HL-60/S4 treated with phorbol 12-myristate 13-acetate at 8.2 ng/mL for 4 days and 3 days (cell line): Measurements from ENCODE around the gene ETV7.
"Not testable (repeated sequence)": the region's sequence is repeated elsewhere in the genome, so short reads cannot be mapped to it uniquely, and the experiment has no call there.

Source experiments
- in situ Hi-C: fragments of 300-500 bp; cut with MboI; formaldehyde crosslinking; loops from 2 replicates; pipeline ENCODE4 v1.15.0; 2022; ENCODE audit warnings: low sequenced_read_pairs

Gene ETV7

DNA sequence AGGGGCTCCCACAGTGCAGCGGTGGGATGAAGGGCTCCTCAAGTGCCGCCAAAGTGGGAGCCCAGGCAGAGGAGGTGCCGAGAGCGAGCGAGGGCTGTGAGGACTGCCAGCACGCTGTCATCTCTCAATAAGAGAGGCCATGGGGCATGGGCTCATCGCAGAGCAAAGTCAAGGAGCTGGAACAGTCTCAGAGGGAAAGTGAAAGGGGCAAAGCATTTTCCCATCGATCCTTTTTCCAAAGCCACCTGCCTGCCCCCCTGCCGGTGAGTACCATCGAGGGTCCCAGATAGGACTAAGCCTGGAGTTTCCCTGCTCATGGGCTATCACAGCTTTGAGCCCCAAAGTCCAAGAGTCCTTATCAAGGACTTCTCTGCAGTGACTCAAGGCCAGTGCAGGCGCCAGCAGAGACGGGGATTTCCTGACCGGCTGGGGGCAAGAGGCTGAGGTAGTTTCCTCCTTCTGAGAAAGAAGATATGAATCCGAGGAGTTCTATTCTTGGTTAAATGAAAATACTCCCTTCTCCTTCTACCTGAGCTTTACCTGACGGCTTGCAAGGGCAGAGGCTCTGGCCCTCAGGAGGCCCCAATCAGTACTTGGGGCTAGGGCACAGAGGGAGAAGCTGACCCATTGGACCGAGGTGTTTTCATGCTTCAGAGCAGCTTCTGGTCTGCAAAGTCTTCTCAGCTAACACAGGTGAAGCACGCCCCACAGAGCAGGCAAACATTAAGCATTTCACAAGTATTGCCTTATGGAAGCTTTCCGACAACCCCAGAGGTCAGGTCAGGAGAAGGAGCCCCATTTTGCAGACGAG lies 22.6 kb downstream of the ETV7 start:
- in situ Hi-C loops, result no loop called here

DNA sequence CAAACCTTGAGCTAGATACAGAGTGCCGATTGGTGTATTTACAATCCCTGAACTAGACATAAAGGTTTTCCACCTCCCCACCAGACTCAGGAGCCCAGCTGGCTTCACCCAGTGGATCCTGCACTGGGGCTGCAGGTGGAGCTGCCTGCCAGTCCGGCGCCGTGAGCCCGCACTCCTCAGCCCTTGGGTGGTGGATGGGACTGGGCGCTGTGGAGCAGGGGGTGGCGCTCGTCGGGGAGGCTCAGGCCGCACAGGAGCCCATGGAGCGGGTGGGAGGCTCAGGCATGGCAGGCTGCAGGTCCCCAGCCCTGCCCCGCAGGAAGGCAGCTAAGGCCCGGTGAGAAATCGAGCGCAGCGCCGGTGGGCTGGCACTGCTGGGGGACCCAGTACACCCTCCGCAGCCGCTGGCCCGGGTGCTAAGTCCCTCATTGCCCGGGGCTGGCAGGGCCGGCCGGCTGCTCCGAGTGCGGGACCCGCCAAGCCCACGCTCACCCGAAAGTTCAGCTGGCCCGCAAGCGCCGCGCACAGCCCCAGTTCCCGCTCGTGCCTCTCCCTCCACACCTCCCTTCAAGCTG lies 23.3 kb downstream of the ETV7 start:
- in situ Hi-C loops, result not testable (repeated sequence)

DNA sequence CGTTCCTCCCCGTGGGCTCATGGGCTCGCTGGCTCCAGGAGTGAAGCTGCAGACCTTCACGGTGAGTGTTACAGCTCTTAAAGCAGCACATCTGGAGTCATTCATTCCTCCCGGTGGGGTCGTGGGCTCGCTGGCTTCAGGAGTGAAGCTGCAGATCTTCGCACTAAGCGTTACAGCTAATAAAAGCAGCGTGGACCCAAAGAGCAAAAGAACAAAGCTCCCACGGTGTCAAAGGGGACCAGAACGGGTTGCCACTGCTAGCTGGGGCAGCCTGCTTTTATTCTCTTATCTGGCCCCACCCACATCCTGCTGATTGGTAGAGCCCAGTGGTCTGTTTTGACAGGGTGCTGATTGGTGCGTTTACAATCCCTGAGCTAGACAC lies 24.1 kb downstream of the ETV7 start:
- in situ Hi-C loops, result not testable (repeated sequence)

DNA sequence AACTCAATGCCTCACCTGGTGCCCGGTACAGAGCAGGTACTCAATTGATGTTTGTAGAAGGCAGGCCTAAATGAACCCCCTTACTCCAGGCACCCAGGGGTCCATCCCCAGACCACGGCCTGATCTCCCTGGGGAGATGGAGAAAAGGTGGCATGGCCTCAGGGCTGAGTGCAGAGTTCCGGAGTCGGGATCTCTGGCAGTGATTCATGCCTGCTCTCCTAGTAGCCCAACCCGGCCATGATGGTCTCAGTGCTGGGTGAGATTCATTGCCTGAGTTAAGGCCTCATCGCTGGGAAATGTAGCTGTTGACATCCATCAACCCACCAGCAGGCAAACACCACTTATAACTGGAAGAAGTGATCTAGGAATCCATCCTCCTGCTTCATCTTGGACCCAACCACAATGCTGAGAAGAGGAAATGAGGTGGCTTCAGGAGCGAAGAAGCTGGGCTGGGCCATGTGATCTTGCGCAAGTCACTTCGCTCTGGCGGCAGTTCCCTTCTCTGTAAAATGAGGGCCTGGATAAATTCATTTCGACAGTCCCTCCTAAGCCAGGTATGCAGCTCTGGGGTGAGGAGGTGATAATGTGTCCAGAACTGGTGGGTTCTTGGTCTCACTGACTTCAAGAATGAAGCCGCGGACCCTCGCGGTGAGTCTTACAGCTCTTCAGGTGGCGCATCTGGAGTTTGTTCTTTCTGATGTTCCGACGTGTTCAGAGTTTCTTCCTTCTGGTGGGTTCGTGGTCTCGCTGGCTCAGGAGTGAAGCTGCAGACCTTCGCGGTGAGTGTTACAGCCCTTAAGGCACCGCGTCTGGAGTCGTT lies 24.7 kb downstream of the ETV7 start:
- in situ Hi-C loops, result no loop called here

DNA sequence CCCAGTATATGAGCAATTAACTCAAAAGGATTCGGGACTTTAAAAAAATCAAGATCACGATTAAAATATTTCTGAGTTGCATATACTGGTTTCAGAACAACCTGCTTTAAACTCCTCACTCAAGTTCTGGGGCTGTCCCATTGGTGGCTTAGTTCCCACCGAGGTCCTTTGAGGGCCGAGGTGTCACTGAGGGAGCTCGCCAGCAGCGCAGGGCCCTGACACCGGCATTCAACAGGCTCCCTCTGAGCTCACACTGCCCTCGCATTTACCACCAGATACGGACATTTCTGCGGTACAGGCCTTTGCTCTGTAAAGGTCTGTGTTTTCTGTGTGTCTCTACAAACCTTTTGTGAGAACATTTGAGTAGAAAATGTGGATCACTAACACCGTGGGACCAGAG lies 26.4 kb downstream of the ETV7 start:
- in situ Hi-C loops, result no loop called here

DNA sequence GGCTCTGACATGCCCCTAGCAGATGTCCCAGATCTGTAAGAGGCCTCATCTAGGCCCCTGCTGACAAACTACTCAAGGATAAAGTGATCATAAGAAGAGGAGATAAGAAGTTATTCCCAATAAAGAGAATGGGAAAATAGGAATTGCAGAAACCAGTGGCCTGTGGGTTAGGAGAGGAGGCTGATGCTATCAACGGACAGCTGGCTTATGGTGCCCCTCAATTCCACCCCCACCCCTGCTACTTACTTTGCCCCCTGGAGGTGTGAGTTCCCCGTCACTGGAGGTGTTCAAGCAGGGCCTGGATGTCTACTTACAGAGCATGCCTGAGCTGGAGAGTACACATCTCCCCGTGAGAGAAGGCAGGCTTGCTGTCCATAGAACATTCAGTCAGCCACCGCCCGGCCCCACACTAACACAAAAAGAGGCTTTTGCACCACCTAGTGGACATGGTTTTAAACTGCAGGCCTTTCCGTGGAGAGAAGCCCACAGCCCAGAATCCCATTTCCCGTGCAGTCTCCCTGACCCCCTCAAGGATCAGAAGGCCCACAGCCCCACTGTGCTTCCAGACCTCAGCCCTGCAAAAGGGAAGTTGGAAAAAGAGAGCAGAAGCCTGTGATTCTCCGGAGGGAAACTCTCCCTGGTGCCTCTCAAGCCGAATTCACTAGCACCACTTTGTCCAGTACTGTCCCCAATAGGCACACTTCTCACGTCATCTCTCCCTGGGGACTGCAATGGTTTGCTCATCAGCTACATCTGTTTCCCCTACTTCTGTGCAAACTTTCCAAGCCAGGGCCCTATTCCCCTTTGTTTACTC lies 27.0 kb downstream of the ETV7 start:
- in situ Hi-C loops, result no loop called here

DNA sequence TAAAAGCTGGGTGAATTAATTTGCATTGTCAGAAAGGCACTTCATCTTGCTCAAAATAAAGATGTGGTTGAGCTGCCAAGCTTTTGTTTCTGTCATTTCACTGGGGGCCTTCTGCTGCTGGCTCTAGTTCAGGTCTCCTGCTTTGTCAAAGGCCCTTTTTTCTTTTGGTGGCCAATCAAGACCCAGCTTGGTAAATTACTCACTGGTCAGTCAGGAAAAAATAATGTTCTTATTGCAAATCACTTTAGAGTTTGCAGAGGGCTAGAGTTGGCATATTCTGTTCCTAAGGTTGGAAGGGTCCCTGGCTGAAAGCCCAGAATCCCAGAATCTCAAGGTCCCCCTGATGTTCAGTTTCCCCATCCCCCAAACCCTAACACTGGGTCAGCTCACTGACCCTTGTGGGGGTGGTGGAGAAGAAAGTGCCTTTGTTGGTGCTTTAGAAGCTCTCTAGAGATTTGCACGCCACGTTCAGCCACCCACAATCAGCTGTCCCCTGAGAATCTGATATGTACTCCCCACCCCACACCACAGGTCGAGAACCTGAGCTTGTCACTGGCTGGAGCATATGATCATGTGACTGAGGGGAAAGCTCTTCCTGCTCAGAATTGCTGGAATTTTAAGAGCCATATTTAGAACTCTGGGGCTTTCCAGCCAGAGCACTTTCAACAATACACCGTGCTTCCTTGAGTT lies 29.1 kb downstream of the ETV7 start:
- in situ Hi-C loops, result no loop called here

DNA sequence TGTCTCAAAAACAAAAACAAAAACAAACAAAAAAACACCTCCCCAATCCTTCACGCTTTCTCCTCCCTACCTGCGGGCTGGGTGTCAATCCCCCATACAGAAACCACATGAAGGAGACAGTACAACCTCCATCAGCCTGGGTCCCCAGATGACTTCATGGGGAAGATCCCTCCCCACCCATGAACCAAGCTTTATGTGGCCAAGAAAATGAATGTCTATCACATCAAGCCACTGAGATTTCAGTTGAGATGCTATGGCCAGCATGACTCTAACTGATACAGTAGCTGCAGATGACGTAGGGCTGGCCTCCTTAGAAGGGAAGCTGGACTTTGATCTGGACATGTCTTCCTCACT lies 29.6 kb downstream of the ETV7 start:
- in situ Hi-C loops, result no loop called here

DNA sequence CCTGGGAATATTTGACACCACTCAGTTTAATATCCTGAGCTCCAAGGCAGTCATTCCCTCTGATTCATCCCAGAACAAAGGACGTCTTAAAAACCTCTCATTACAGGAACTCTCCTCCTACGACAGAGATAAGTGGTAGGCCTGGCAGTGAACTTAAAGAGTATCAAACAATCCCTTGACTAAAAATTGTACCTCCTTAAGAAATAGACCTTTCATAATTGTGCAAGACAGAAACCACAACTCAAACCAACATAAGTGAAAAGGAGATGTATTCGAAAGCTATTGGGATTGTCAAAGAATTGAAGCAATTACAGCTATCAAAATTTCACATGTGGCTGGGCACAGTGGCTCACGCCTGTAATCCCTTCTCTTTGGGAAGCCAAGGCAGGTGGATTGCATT lies 31.6 kb downstream of the ETV7 start:
- in situ Hi-C loops, result no loop called here

DNA sequence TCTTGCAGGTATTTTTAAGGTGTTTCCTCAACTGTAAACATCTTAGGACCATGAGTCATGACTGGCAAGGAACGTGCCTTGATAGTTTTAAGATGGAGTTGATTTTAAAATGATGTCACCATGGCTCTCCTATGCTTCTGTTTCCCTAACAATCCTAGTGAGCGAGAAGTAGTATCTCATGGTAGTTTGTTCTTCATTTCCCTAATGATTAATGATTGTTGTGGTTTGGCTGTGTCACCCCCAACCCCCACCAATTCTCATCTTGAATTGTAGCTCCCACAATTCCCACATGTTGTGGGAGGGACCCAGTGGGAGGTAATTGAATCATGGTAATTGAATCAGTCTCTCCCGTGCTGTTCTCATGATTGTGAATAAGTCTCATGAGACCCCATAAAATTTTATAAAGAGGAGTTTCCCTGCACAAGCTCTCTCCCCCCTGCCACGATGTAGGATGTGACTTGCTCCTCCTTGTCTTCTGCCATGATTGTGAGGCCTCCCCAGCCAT lies 34.0 kb downstream of the ETV7 start:
- in situ Hi-C loops, result no loop called here

DNA sequence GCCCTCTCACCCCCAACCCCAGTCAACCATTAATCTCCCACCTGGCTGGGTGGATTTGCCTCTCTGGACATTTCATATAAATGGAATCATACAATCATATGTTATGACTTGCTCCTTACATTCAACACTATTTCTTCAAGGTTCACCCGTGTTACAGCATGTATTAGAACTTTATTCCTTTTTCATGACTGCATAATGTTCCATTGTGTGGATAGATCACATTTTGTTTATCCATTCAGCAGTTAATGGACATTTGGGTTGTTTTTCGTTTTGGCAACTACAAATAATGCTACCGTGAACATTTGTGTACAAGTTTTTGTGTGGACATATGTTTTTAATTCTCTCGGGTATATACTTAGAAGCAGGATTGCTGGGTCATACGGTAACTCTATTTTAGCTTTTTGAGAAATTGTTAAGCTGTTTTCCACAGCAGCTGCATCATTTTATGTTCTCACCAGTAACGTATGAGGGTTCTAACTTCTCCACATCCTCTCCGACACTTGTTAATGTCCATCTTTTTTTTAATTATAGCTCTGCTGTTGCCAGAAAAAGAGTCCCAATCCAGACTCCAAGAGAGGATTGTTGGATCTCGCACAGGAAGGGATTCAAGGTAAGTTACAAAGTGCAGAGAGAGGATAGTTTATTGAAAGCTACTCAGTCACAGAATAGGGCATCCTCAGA lies 34.9 kb downstream of the ETV7 start:
- in situ Hi-C loops, result no loop called here

DNA sequence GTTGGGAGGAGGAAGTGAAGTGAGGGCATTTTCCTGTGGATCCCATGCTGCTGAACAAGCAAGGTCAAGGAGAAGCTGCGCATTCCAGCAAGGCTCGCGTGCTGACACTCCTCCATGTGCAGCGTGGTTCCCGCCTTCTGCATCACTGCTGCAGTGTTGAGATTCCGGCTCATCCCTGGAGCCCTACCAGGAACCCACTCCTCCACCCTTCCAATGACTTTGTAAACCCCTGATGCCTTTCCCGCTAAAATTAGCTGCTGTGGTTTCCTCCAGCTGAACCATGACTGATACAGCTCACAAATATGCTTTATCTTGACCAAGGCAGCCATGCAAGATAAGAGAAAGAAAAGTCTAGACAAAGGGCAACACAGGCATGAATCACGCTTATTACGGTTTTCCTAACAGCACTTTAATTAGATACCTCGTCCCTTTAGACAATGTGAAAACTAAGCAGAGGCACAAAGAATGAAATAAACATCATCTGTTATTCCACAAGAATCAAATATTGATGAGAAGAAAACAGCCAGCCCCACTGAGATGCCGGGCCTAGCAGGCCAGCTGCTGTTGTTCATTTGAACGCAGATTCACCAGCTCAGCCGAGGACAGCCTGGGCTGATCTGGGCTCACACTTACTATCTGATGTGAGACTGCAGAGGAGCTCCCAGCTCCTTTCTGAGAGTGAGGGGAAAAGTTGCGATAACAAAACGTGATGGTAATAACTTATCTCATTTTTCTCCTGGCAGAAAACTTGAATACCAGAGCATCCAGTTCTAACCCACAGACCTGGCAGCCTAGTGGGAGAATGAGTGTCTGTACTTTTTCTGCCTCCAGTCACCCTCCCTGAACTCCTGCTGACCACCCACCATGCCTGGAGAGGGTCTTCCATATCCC lies 36.5 kb downstream of the ETV7 start:
- in situ Hi-C loops, result no loop called here

DNA sequence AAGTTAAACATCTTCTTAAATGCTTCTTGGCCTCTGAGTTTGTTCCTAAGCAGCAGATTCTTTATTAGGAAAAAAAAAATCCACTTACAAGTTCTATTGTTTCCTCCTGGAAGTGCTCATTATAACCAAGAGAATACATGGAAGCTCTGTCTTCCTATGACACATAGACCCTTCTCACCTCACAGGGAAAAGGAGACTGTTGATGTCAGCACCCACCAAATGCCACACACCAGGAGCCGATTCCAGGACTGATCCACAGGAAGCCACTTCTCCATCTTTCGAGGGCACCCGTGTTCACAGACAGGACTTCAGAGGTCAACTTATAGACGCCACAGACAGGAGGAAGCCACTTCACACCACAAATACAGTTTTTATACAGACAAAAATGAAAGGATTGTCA lies 37.4 kb downstream of the ETV7 start:
- in situ Hi-C loops, result no loop called here

DNA sequence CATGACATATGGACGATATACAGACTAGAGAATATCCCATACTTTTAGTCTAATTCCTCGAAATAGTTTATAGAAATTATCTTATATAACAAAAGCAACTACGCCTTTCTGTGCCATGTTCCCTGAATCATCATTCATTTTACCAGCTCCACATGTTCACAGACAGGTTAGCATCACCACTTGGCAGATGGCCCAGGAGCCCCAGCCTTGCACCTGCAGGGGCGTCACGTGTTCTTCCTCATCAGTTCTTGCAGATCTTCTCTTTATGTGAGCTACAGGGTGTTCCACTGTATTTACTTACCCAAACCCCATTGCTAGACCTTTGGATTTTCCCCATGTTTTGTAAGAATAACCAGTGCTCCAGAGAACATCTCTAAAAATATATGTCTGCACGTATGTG lies 38.2 kb downstream of the ETV7 start:
- in situ Hi-C loops, result no loop called here

DNA sequence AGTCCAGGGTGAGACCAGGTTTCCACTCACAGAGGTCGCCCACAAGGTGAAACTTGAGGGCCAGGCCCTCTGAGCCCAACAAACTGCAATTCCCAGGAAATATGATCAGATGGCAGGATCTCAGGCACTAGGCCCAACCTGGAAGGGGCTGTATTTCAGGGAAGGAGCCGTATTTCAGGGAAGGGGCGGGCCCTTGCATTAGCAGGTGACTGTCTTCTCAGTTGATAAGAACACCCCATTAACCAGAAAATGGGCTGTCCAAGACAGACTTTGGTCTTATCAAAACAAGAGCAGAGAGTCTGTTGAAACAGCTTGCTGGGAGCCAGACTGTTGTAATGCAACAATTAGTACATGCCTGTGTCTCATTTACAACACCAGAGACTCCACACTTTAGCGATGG lies 39.8 kb downstream of the ETV7 start:
- in situ Hi-C loops, result no loop called here

DNA sequence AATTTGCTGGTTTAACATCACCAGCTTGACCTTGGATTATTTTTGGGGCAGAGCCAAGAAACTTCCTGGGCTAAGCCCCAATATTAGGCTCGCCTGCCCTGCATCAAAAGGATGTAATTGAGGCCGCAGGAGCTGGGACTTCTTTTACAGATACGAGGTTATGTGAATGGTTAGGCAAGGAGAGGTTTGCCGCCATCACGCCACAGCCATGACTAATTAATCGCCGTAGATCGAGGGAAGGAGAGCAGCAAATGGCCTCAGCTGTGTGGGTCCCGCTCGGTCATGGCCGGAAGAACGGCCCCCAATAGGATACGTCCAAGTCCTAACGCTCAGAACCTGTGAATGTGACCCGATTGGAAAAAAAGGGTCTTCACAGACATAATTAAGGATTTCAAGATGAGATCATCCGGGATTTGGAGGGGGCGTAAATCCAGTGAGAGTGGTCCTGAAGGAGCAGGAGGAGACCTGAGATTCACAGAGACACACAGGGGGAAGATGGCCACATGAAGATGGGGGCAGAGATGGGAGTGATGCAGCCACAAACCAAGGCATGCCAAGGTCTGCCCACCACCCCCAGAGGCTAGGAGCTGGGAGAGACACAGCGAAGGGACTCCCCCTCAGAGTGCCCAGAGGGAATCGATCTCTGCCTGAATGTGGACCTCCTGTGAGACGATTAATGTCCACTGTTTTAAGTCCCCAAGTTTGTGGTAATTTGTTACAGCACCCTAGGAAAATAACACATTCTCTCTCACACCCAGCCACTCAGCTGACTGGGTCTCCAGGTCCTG lies 40.8 kb downstream of the ETV7 start:
- in situ Hi-C loops, result no loop called here

DNA sequence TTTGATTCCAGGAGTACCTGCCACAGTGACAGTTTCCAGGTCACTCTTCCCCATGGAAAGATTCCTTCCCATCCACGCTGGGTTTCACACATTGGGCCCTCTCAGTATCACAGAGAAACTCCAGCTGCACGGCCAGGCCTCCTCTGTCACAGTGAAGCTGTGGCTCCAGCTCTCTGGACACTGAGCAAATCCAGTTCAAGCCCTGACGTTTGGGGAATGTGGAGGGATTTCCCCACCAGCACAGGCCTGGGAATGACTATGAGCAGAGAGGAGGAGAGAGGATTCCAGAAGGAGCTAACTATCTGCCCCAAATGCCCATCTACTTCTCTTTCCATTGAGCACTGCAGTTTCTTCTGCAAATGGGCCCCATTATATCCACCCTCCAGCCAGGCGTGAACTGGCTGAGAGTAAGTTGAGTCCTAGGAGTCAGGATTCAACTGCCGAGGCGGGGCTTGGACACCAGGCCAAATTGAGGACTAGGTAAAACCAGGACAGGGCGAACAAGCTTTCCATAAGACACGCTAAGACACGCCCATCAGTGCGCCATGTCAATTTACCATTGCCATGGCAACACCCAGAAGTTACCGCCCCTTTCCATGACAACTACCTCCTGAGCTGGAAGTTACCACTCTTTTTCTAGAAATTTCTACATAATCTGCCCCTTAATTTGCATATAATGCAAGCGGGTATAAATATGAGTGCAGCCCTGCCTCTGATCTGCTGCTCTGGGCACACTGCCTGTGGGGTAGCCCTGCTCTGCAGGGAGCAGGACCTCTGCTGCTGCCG lies 41.6 kb downstream of the ETV7 start:
- in situ Hi-C loops, result no loop called here
